HepG2 (cell line): ENCODE measurements around the gene LSM12. TPM values are rescaled to one million over a fixed set of nuclear protein-coding genes. Genes with fewer than 3 reads are reported as not detected.
A peak's percentile ranks its signal among the peaks of the same experiment; 100 is the strongest.

Experiments
- CENPT ChIP-seq: sonication (generic); formaldehyde crosslinking; IDR thresholded peaks from 2 replicates; pipeline ENCODE4 v1.8.0; 2022; ENCODE audit warnings: low read depth, mild to moderate bottlenecking, moderate library complexity, missing genetic modification reagents
- GRHL1 ChIP-seq: sonication (generic); formaldehyde crosslinking; conservative IDR thresholded peaks from 2 replicates; pipeline ENCODE4 v1.8.0; 2022; ENCODE audit warnings: missing genetic modification reagents
- JARID2 ChIP-seq: sonication (generic); formaldehyde crosslinking; IDR thresholded peaks from 2 replicates; pipeline ENCODE4 v1.8.1; 2023; ENCODE audit warnings: missing genetic modification reagents, inconsistent platforms; ENCODE audit not compliant: insufficient replicate concordance
- NCOA2 ChIP-seq: sonication (generic); formaldehyde crosslinking; IDR thresholded peaks from 2 replicates; pipeline ENCODE4 v1.8.0; 2022; ENCODE audit warnings: inconsistent platforms
- NCOR1 ChIP-seq: fragments of 200-600 bp; sonication (generic); IDR thresholded peaks from 2 replicates; pipeline ENCODE4 v1.7.0; 2017; ENCODE audit warnings: antibody characterized with exemption, low read length, borderline replicate concordance
- NR3C1 ChIP-seq: sonication (generic); formaldehyde crosslinking; IDR thresholded peaks from 2 replicates; pipeline ENCODE4 v1.4.0; 2020; ENCODE audit warnings: missing genetic modification reagents
- PBX2 ChIP-seq: IDR thresholded peaks from 2 replicates; pipeline ENCODE4 v1.6.1; 2016; ENCODE audit warnings: control low read depth
- ZBTB38 ChIP-seq: sonication (generic); formaldehyde crosslinking; IDR thresholded peaks from 2 replicates; pipeline ENCODE4 v1.5.1; 2020; ENCODE audit warnings: mild to moderate bottlenecking, missing genetic modification reagents
- ZC3H4 ChIP-seq: sonication (generic); formaldehyde crosslinking; IDR thresholded peaks from 2 replicates; pipeline ENCODE4 v1.4.0; 2020; ENCODE audit warnings: missing genetic modification reagents, borderline replicate concordance
- ZNF891 ChIP-seq: sonication (generic); formaldehyde crosslinking; IDR thresholded peaks from 2 replicates; pipeline ENCODE4 v1.5.0; 2020; ENCODE audit warnings: mild to moderate bottlenecking, missing genetic modification reagents
- polyA plus RNA-seq, 8 experiments: library from polyadenylated mRNA; depleted of rRNA in 3 of 8; stranded (reverse) in 7 of 8; unstranded in 1 of 8; fragments of >200 nt; fragmentation: Illumina TruSeq in 4 of 8; extraction: Trizol in 4 of 8; gene quantifications; 2 replicates each; pipeline versions ENCODE4 v1.2.1 to v1.2.3, GENCODE V29; 2011 to 2016; ENCODE audit warnings: low read depth in 4 of 8, missing spikeins in 1 of 8, mixed read lengths in 1 of 8; ENCODE audit not compliant: insufficient read depth in 1 of 8
- total RNA-seq, 5 experiments: library from RNA; depleted of rRNA; stranded (reverse); fragments of >200 nt; fragmentation: Illumina TruSeq; extraction: Trizol; gene quantifications; 2 replicates each; pipeline ENCODE4 v1.2.3, GENCODE V29; 2016; ENCODE audit warnings: low read depth in 1 of 5
- TF ChIP-seq, protein P1 (sequence below): sonication (generic); formaldehyde crosslinking; IDR thresholded peaks from 2 replicates; pipeline ENCODE4 v1.4.0; 2020; ENCODE audit warnings: missing genetic modification reagents
- TF ChIP-seq, protein P2 (sequence below): sonication (generic); formaldehyde crosslinking; IDR thresholded peaks from 2 replicates; pipeline ENCODE4 v1.8.0; 2022; ENCODE audit warnings: mild to moderate bottlenecking, missing genetic modification reagents; ENCODE audit not compliant: insufficient replicate concordance
- TF ChIP-seq, protein P3 (sequence below): sonication (generic); formaldehyde crosslinking; IDR thresholded peaks from 2 replicates; pipeline ENCODE4 v1.5.0; 2020; ENCODE audit warnings: mild to moderate bottlenecking, missing genetic modification reagents
- TF ChIP-seq, protein P4 (sequence below): sonication (generic); formaldehyde crosslinking; IDR thresholded peaks from 2 replicates; pipeline ENCODE4 v1.4.0; 2020; ENCODE audit warnings: mild to moderate bottlenecking, low read depth, missing genetic modification reagents
- TF ChIP-seq, protein P5 (sequence below): sonication (generic); formaldehyde crosslinking; IDR thresholded peaks from 2 replicates; pipeline ENCODE4 v1.8.1; 2023; ENCODE audit warnings: mild to moderate bottlenecking, inconsistent platforms, moderate library complexity, missing genetic modification reagents, borderline replicate concordance

The LSM12 gene
- total and polyA plus RNA-seq, 2 of the 13 experiments (the other 11 are each of a cell fraction or from before 2014, with no cell fraction given), result 52.8 to 55.7 TPM

DNA sequence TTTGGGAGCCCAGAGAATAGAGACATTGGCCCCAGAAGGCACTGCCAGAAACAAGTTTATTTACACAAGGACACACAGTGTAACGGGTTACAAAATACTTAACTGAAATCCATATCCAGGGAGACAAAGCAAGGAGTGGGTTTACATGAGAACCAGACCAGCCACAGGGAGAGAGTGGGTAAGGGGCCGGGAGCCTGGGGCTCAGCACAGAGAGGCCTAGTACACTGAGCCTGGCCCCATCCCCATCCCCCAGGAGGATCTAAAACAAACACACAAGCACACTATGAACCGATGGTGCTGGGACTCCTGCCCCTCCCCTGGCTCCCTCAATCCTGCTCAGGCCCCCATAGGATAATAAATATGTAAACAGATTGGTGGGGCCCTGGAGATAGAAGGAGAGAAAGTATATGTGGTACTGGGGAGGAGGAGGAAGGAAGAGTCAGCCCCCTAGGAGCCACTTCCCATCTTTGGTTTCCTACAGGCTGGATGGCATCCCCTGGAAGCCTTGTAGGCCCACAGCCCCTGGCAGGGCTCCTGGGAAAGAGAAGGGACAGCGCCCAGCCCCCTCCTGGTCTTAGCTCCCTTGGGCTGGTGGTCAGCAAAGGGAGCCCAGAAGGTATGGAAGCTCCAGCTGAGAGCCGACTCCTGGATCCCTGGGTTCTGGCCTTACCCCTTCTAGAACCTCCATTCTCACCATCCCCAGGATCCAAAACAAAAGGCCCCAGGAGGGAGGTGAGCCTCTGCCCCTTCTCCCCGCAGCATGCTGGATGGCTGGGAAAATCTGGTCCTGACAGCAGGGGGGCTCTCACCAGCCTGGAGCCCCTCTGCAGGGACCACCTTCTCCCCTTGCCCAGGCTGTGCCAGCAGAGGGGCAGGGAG lies 10.5 kb upstream of the LSM12 start (continued):
- TF ChIP-seq, protein P1, sequence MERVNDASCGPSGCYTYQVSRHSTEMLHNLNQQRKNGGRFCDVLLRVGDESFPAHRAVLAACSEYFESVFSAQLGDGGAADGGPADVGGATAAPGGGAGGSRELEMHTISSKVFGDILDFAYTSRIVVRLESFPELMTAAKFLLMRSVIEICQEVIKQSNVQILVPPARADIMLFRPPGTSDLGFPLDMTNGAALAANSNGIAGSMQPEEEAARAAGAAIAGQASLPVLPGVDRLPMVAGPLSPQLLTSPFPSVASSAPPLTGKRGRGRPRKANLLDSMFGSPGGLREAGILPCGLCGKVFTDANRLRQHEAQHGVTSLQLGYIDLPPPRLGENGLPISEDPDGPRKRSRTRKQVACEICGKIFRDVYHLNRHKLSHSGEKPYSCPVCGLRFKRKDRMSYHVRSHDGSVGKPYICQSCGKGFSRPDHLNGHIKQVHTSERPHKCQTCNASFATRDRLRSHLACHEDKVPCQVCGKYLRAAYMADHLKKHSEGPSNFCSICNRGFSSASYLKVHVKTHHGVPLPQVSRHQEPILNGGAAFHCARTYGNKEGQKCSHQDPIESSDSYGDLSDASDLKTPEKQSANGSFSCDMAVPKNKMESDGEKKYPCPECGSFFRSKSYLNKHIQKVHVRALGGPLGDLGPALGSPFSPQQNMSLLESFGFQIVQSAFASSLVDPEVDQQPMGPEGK (CRISPR knock-in tag), result peak; percentile 89
- TF ChIP-seq, protein P2, sequence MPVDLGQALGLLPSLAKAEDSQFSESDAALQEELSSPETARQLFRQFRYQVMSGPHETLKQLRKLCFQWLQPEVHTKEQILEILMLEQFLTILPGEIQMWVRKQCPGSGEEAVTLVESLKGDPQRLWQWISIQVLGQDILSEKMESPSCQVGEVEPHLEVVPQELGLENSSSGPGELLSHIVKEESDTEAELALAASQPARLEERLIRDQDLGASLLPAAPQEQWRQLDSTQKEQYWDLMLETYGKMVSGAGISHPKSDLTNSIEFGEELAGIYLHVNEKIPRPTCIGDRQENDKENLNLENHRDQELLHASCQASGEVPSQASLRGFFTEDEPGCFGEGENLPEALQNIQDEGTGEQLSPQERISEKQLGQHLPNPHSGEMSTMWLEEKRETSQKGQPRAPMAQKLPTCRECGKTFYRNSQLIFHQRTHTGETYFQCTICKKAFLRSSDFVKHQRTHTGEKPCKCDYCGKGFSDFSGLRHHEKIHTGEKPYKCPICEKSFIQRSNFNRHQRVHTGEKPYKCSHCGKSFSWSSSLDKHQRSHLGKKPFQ (CRISPR knock-in tag), result no peak
- TF ChIP-seq GRHL1, result no peak
- TF ChIP-seq, protein P3, sequence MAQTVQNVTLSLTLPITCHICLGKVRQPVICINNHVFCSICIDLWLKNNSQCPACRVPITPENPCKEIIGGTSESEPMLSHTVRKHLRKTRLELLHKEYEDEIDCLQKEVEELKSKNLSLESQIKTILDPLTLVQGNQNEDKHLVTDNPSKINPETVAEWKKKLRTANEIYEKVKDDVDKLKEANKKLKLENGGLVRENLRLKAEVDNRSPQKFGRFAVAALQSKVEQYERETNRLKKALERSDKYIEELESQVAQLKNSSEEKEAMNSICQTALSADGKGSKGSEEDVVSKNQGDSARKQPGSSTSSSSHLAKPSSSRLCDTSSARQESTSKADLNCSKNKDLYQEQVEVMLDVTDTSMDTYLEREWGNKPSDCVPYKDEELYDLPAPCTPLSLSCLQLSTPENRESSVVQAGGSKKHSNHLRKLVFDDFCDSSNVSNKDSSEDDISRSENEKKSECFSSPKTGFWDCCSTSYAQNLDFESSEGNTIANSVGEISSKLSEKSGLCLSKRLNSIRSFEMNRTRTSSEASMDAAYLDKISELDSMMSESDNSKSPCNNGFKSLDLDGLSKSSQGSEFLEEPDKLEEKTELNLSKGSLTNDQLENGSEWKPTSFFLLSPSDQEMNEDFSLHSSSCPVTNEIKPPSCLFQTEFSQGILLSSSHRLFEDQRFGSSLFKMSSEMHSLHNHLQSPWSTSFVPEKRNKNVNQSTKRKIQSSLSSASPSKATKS (CRISPR knock-in tag), result no peak
- TF ChIP-seq NCOR1, result no peak
- no peak for TF ChIP-seq ZBTB38
- TF ChIP-seq CENPT (CRISPR knock-in tag), result no peak
- no peak for TF ChIP-seq ZNF891 (CRISPR knock-in tag)
- TF ChIP-seq, protein P4, sequence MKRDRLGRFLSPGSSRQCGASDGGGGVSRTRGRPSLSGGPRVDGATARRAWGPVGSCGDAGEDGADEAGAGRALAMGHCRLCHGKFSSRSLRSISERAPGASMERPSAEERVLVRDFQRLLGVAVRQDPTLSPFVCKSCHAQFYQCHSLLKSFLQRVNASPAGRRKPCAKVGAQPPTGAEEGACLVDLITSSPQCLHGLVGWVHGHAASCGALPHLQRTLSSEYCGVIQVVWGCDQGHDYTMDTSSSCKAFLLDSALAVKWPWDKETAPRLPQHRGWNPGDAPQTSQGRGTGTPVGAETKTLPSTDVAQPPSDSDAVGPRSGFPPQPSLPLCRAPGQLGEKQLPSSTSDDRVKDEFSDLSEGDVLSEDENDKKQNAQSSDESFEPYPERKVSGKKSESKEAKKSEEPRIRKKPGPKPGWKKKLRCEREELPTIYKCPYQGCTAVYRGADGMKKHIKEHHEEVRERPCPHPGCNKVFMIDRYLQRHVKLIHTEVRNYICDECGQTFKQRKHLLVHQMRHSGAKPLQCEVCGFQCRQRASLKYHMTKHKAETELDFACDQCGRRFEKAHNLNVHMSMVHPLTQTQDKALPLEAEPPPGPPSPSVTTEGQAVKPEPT (CRISPR knock-in tag), result no peak
- TF ChIP-seq ZC3H4, result no peak
- no peak for TF ChIP-seq PBX2 (CRISPR knock-in tag)
- TF ChIP-seq JARID2 (CRISPR knock-in tag), result no peak
- no peak for TF ChIP-seq NCOA2 (CRISPR knock-in tag)
- no peak for TF ChIP-seq NR3C1
- TF ChIP-seq, protein P5, sequence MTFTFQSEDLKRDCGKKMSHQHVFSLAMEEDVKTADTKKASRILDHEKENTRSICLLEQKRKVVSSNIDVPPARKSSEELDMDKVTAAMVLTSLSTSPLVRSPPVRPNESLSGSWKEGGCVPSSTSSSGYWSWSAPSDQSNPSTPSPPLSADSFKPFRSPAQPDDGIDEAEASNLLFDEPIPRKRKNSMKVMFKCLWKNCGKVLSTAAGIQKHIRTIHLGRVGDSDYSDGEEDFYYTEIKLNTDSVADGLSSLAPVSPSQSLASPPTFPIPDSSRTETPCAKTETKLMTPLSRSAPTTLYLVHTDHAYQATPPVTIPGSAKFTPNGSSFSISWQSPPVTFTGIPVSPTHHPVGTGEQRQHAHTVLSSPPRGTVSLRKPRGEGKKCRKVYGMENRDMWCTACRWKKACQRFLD (CRISPR knock-in tag), result no peak
